ENCODE data around the gene LEFTY1. TPM values are rescaled to one million over a fixed set of nuclear protein-coding genes. Genes with fewer than 3 reads are reported as not detected.

The LEFTY1 gene
- total RNA-seq, 1 donor from 2014 or later, result 0.35 TPM

DNA sequence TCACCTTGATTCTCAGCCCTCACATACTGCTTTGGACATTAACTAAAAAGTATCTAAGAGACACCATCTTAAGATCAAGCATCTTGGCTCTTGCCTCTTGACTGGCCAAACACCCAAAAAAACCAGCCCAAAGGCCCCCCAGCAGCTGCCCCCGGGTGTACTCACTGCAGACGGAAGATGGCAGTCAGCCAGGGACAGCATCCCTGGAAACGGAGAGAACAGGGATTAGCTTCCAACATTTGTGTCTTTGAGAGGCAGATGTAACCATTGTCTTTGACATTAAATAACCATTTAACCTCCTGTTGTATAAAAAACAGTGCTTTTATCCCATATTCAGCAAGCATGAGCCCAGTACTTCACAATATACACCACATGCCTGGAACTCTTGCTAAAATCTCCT is 18.0 kb downstream of the LEFTY1 start:
- H3K9me3 ChIP-seq, result no peaks in the 10 kb centered on the region
- peaks cover 9% of the 10 kb centered on the region for H3K4me1 ChIP-seq
- TF ChIP-seq, protein P1, sequence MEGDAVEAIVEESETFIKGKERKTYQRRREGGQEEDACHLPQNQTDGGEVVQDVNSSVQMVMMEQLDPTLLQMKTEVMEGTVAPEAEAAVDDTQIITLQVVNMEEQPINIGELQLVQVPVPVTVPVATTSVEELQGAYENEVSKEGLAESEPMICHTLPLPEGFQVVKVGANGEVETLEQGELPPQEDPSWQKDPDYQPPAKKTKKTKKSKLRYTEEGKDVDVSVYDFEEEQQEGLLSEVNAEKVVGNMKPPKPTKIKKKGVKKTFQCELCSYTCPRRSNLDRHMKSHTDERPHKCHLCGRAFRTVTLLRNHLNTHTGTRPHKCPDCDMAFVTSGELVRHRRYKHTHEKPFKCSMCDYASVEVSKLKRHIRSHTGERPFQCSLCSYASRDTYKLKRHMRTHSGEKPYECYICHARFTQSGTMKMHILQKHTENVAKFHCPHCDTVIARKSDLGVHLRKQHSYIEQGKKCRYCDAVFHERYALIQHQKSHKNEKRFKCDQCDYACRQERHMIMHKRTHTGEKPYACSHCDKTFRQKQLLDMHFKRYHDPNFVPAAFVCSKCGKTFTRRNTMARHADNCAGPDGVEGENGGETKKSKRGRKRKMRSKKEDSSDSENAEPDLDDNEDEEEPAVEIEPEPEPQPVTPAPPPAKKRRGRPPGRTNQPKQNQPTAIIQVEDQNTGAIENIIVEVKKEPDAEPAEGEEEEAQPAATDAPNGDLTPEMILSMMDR (IDR thresholded peaks at IDR 0.05), result no peak
- no peak for ATAC-seq
- intact Hi-C loops (cut with DNase I), result no loop called here
- H3K36me3 ChIP-seq, result peaks cover 94% of the 10 kb centered on the region
- no peak overlapping the region for H3K4me3 ChIP-seq
- H3K27me3 ChIP-seq, result no peaks in the 10 kb centered on the region
- no peak overlapping the region for H3K27ac ChIP-seq
- no peak for DNase-seq

DNA sequence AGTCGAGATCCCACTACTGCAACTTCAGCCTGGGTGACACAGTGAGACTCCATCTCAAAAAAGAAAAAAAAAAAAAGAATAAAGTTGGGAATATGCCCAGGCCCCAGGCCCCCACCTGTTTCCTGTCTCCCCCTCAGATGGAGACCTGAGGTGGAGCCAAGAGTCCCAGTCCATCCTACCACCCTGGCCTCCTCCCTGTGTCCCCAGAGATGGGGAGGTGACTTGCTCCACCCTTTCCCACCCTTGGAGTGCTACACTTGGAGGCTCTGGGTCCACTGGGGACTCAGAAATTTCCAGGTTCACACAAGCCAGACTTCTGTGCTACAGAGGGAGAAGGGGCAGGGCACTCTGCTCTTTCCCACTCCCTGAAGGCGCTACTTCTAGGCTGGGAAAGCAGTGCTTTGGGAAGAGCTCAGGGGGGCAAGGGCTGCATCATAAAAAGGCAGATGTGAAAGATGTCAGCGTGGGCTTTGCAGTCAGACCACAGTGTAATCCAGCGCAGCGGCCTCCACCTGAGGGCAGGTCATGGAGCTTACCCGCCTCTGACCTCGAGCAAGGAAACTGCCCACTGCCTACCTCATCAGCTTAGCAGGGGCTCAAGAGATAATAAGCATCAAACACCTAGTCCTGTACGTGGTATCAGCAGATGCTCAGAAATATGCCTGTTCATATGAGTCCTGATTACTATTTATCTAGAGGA is 20.2 kb downstream of the LEFTY1 start:
- no peaks in the 10 kb centered on the region for H3K27me3 ChIP-seq
- no peak overlapping the region for H3K4me3 ChIP-seq
- peaks cover 99% of the 10 kb centered on the region for H3K36me3 ChIP-seq
- no peak for DNase-seq
- TF ChIP-seq, protein P1 (IDR thresholded peaks at IDR 0.05), result no peak
- no peak for ATAC-seq
- no peak overlapping the region for H3K27ac ChIP-seq
- no peaks in the 10 kb centered on the region for H3K9me3 ChIP-seq
- intact Hi-C loops (cut with DNase I), result no loop called here
- peaks cover 10% of the 10 kb centered on the region for H3K4me1 ChIP-seq

GRCh38 chr1:225866981-225867380 is 22.0 kb downstream of the LEFTY1 start:
- H3K36me3 ChIP-seq, result peaks cover 99% of the 10 kb centered on the region
- H3K4me1 ChIP-seq, result peaks cover 10% of the 10 kb centered on the region
- TF ChIP-seq, protein P1 (IDR thresholded peaks at IDR 0.05), result no peak
- no peak for ATAC-seq
- H3K4me3 ChIP-seq, result no peak overlapping the region
- H3K27ac ChIP-seq, result no peak overlapping the region
- intact Hi-C loops (cut with DNase I), result no loop called here
- H3K27me3 ChIP-seq, result no peaks in the 10 kb centered on the region
- DNase-seq, result no peak
- no peaks in the 10 kb centered on the region for H3K9me3 ChIP-seq

GRCh38 chr1:225866061-225866837 is 22.7 kb downstream of the LEFTY1 start:
- Histone ChIP-seq H3K9me3 (no peaks in the 10 kb centered on the region), H3K4me1 (peaks cover 10% of the 10 kb centered on the region), H3K27me3 (no peaks in the 10 kb centered on the region), H3K4me3 (no peak overlapping the region), H3K27ac (no peak overlapping the region), H3K36me3 (peaks cover 99% of the 10 kb centered on the region)
- ATAC-seq (peak; percentile 74), DNase-seq (no peak)
- TF ChIP-seq, protein P1 (IDR thresholded peaks at IDR 0.05), result no peak
- intact Hi-C loops (cut with DNase I), result no loop called here

DNA sequence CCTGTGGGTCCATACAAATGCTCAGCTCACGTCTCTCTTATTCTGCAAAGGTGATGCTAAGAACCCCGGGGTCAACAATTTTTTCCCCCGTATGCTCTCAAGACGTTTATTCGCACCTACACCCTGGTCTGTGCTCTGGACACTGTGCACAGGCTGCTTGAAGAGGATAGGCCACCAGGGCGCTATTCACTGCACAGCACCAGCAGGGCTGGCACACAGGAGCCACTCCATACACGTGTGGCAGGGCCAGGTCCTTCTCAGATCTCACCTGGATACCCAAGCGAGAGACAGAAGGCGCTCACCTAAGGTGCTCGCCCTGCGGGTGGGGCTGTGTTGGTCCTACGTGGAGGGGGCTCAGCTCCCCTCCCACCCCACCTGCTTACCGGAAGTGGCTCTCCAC is 23.4 kb downstream of the LEFTY1 start:
- intact Hi-C loops (cut with DNase I), result no loop called here
- Histone ChIP-seq H3K27ac (no peak overlapping the region), H3K36me3 (peaks cover 99% of the 10 kb centered on the region), H3K9me3 (no peaks in the 10 kb centered on the region), H3K27me3 (no peaks in the 10 kb centered on the region), H3K4me1 (peaks cover 10% of the 10 kb centered on the region), H3K4me3 (no peak overlapping the region)
- DNase-seq, result no peak
- no peak for ATAC-seq
- TF ChIP-seq, protein P1 (IDR thresholded peaks at IDR 0.05), result no peak
